ENCODE measurements around the gene NCKAP1.
A peak's percentile ranks its signal among the peaks of the same experiment; 100 is the strongest.

The NCKAP1 gene

GRCh38 chr2:182943339-182943738, 94.9 kb downstream of the NCKAP1 start:
- no peak for TF ChIP-seq ZFP30 (CRISPR knock-in tag; IDR thresholded peaks at IDR 0.05)
- TF ChIP-seq ZNF565 (CRISPR knock-in tag; conservative IDR thresholded peaks at IDR 0.05; ENCODE audit: low read depth): no peak
- no peak for TF ChIP-seq TSHZ2 (CRISPR knock-in tag; IDR thresholded peaks at IDR 0.05)
- no peak for TF ChIP-seq POU6F1 (CRISPR knock-in tag; IDR thresholded peaks at IDR 0.05; ENCODE audit: borderline replicate concordance, low read depth)
- TF ChIP-seq RARB (CRISPR knock-in tag; IDR thresholded peaks at IDR 0.05): no peak
- no peak for TF ChIP-seq ZNF70 (CRISPR knock-in tag; IDR thresholded peaks at IDR 0.05)
- no peak for TF ChIP-seq CSRNP3 (CRISPR knock-in tag; IDR thresholded peaks at IDR 0.05)
- ATAC-seq: no peak

- TF ChIP-seq RARB (CRISPR knock-in tag; IDR thresholded peaks at IDR 0.05): no peak
- ATAC-seq: no peak
Observed at GRCh38 chr2:182942756-182943155, 95.5 kb downstream of the NCKAP1 start.

- TF ChIP-seq SNAI2 (CRISPR knock-in tag; IDR thresholded peaks at IDR 0.05) (no peak), ZNF565 (CRISPR knock-in tag; conservative IDR thresholded peaks at IDR 0.05; ENCODE audit: low read depth) (no peak), TCF4 (CRISPR knock-in tag; IDR thresholded peaks at IDR 0.05; ENCODE audit: borderline replicate concordance) (peak; percentile 30; the same call in 1 of the 2 replicates), ESRRG (CRISPR knock-in tag; IDR thresholded peaks at IDR 0.05) (no peak), GLIS3 (CRISPR knock-in tag; IDR thresholded peaks at IDR 0.05) (no peak)
Observed at GRCh38 chr2:182941919-182942318, 96.3 kb downstream of the NCKAP1 start.

GRCh38 chr2:182941121-182941722, 97.0 kb downstream of the NCKAP1 start:
- TF ChIP-seq RARB (CRISPR knock-in tag; IDR thresholded peaks at IDR 0.05): no peak
- peak; percentile 56; the same call in 1 of the 2 replicates for TF ChIP-seq TCF4 (CRISPR knock-in tag; IDR thresholded peaks at IDR 0.05; ENCODE audit: borderline replicate concordance)
- TF ChIP-seq ZC3H10 (CRISPR knock-in tag; IDR thresholded peaks at IDR 0.05): peak; percentile 88
- TF ChIP-seq ISL1 (CRISPR knock-in tag; IDR thresholded peaks at IDR 0.05): peak; percentile 99
- TF ChIP-seq TSHZ2 (CRISPR knock-in tag; IDR thresholded peaks at IDR 0.05): peak; percentile 84
- no peak for TF ChIP-seq ESRRG (CRISPR knock-in tag; IDR thresholded peaks at IDR 0.05)
- peak; percentile 74 for ATAC-seq

More at GRCh38 chr2:182941919-182942318, 96.3 kb downstream of the NCKAP1 start:
- peak; percentile 30; the same call in 1 of the 3 replicates for ATAC-seq

- ATAC-seq: no peak
- TF ChIP-seq ZNF8 (CRISPR knock-in tag; IDR thresholded peaks at IDR 0.05): no peak
- no peak for TF ChIP-seq CREB5 (CRISPR knock-in tag; IDR thresholded peaks at IDR 0.05; ENCODE audit: low read depth)
- TF ChIP-seq ZFP3 (CRISPR knock-in tag; IDR thresholded peaks at IDR 0.05): no peak
- TF ChIP-seq ZNF565 (CRISPR knock-in tag; conservative IDR thresholded peaks at IDR 0.05; ENCODE audit: low read depth): no peak
- no peak for TF ChIP-seq TOX (CRISPR knock-in tag; IDR thresholded peaks at IDR 0.05; ENCODE audit: borderline replicate concordance)
- no peak for TF ChIP-seq OSR1 (CRISPR knock-in tag; IDR thresholded peaks at IDR 0.05)
- no peak for TF ChIP-seq RARB (CRISPR knock-in tag; IDR thresholded peaks at IDR 0.05)
- TF ChIP-seq CSRNP3 (CRISPR knock-in tag; IDR thresholded peaks at IDR 0.05): no peak
- TF ChIP-seq ISL1 (CRISPR knock-in tag; IDR thresholded peaks at IDR 0.05): no peak
- TF ChIP-seq ZC3H10 (CRISPR knock-in tag; IDR thresholded peaks at IDR 0.05): no peak
- TF ChIP-seq ARNTL (CRISPR knock-in tag; IDR thresholded peaks at IDR 0.05; ENCODE audit: borderline replicate concordance, low read depth): no peak
- TF ChIP-seq GLIS3 (CRISPR knock-in tag; IDR thresholded peaks at IDR 0.05): no peak
- no peak for TF ChIP-seq BACH2 (CRISPR knock-in tag; IDR thresholded peaks at IDR 0.05; ENCODE audit: borderline replicate concordance)
- no peak for TF ChIP-seq TCF4 (CRISPR knock-in tag; IDR thresholded peaks at IDR 0.05; ENCODE audit: borderline replicate concordance)
Observed at GRCh38 chr2:182937870-182938269, 100.4 kb downstream of the NCKAP1 start.
